BLaER1 treated with 17β-estradiol and CSF1 and Interleukin-3, amounts not matched to agents 10 nM and 100 nM (cell line): ENCODE results near the gene UQCRC1.
A peak's percentile ranks its signal among the peaks of the same experiment; 100 is the strongest.

Experiments
- H3K27ac ChIP-seq, 11 experiments: shearing (Covaris generic); formaldehyde crosslinking; 2 replicates each; pipeline ENCODE4 v1.8.1; 2022
- H3K27me3 ChIP-seq, 11 experiments: shearing (Covaris generic); formaldehyde crosslinking; 2 replicates each; pipeline ENCODE4 v1.8.1; 2022
- H3K36me3 ChIP-seq, 11 experiments: shearing (Covaris generic); formaldehyde crosslinking; 2 replicates each; pipeline ENCODE4 v1.8.1; 2022
- H3K4me1 ChIP-seq, 10 experiments: shearing (Covaris generic); formaldehyde crosslinking; 2 replicates each; pipeline ENCODE4 v1.8.1; 2022
- H3K4me2 ChIP-seq, 11 experiments: shearing (Covaris generic); formaldehyde crosslinking; 2 replicates each; pipeline ENCODE4 v1.8.1; 2022
- H3K4me3 ChIP-seq, 10 experiments: shearing (Covaris generic); formaldehyde crosslinking; 2 replicates each; pipeline ENCODE4 v1.8.1; 2022
- H3K9ac ChIP-seq, 11 experiments: shearing (Covaris generic); formaldehyde crosslinking; 2 replicates each; pipeline ENCODE4 v1.8.1; 2022
- H3K9me3 ChIP-seq, 11 experiments: shearing (Covaris generic); formaldehyde crosslinking; replicated peaks in 1 of 11; 2 replicates each; pipeline ENCODE4 v1.8.1; 2022
- H4K20me1 ChIP-seq, 11 experiments: shearing (Covaris generic); formaldehyde crosslinking; 2 replicates each; pipeline ENCODE4 v1.8.1; 2022
- Cebpa-rat ChIP-seq, 11 experiments: shearing (Covaris generic); IDR thresholded peaks; 2 replicates each; pipeline ENCODE4 v1.8.1; 2022

UQCRC1 gene

DNA sequence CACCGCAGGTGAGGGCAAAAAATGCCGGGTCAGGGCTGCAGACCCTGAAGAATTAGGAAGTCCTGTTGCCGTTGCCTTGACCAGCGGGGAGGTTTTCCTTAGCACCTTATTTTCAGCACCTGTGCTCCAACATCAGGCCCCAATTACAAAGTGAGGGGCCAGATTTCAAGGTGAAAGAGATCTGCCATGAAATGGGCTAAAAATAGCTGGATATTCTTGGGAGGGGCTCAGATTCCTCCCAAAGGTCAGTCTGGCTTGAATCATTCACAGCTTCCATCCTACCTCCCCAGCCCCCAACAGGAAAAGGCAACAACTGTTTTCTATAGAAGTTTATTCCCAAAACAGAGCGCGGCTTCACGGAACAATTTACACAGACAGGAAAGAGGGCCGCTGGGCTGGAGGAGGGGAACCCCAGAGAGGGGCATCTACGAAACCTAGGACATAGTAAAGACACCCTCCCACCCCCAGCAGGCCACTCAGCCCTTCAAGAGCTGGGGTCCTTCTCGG, 26.8 kb upstream of the UQCRC1 start:
- no peak for TF ChIP-seq Cebpa-rat (IDR thresholded peaks at IDR 0.05)
- peaks cover 14 to 29% (median 23%) of the 10 kb centered on the region in 11 experiments; a peak in 20 of 22 replicates for H3K36me3 ChIP-seq
- H3K27ac ChIP-seq: peak overlapping the region; percentile 27 to 81 (median 59); a peak in 17 of 22 replicates
- H3K9ac ChIP-seq: peak overlapping the region; percentile 73 to 87 (median 81)
- peak overlapping the region; percentile 87 to 99 (median 94) for H3K4me2 ChIP-seq
- H3K9me3 ChIP-seq: no peaks in the 10 kb centered on the region
- H3K4me1 ChIP-seq: peaks cover 23 to 47% (median 32%) of the 10 kb centered on the region in 10 experiments
- H3K4me3 ChIP-seq: peak overlapping the region; percentile 76 to 90 (median 84)
- peaks cover 0 to 35% (median 15%) of the 10 kb centered on the region in 11 experiments; a peak in 15 of 22 replicates for H4K20me1 ChIP-seq
- no peaks in the 10 kb centered on the region for H3K27me3 ChIP-seq

DNA sequence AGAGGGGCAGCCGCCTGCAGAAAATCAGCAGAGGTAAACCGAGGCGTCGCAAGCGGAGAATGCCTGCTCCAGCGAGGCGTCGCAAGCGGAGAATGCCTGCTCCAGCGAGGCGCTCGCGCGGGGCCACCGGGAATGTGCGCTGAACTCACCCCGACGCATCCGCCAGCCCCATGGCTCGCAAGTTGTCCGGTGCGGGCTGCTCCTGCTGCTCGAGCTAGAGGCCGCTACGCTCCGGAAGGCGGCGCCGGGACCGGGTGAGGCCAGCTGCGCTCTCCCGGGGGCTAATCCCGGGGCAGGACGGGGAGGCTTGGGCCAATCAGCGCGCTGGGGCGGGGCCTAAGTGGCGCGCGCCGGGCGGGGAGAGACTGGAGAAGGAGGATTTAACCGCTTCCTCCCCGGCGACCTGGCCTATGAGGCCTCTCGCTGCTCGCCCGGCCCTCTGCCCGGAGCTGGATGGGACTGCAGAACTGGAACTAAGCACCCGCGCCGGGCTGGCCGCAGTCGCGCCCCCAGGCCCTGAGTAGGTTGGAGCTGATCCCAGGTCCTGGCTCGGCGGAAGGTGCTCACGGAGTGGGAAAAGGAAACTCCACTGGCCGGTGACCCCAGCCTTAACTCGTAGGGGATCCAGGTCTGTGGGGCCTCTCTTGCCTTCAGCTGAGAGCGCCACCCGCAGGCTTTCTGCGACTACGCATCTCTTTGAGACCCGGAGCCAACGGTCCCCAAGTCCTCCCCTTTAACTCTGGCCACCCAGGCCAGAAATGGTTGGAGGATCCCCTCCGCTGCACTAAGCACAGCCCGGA, 26.0 kb upstream of the UQCRC1 start, which contains the start of gene SLC26A6:
SLC26A6 (minus strand) TSS at position 240 of the 800 bp plus-strand sequence; CDS start at position 172, 68 bp downstream.
- Histone ChIP-seq H3K9me3 (no peaks in the 10 kb centered on the region), H3K4me1 (peaks cover 23 to 47% (median 32%) of the 10 kb centered on the region in 10 experiments), H3K27me3 (no peaks in the 10 kb centered on the region), H3K27ac (peak within 1 kb of the TSS; percentile 27 to 81 (median 71); a peak in 21 of 22 replicates), H3K4me3 (peak within 1 kb of the TSS; percentile 76 to 90 (median 84)), H4K20me1 (peaks cover 0 to 41% (median 15%) of the 10 kb centered on the region in 11 experiments; a peak in 15 of 22 replicates), H3K4me2 (peak within 1 kb of the TSS; percentile 87 to 99 (median 94)), H3K36me3 (peaks cover 14 to 37% (median 30%) of the 10 kb centered on the region in 11 experiments; a peak in 21 of 22 replicates), H3K9ac (peak within 1 kb of the TSS; percentile 73 to 87 (median 81))
- TF ChIP-seq Cebpa-rat (IDR thresholded peaks at IDR 0.05): no peak

DNA sequence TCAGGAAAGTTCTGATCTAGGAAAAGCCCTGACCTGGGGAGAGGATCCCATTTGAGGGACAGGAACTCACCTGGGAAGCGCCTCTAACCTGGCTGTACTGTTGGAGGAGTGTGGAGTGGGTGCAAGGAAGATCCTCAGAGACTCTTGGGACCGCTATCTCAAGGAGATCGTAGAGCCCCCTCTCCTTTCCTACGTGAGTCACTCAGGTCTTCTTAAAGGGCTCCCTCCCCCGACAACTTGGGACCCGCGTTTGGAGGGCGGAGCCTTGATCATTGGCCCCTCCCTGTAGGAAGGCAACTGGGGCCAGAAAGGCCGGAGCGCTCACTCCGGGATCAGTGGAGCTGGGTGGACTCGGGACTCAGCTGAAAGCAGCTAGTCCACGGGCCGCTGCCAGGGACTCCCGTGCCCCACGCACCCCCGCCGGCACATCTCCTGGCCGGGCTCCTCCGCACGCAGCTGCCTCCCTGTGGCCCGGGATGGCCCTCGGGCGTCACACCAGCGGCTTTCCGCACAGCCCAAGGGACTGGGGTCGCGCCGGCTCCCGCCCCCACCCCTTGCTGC, 25.3 kb upstream of the UQCRC1 start:
- Histone ChIP-seq H3K9ac (peak overlapping the region; percentile 73 to 87 (median 81)), H3K4me3 (peak overlapping the region; percentile 76 to 90 (median 84)), H4K20me1 (peaks cover 0 to 42% (median 15%) of the 10 kb centered on the region in 11 experiments; a peak in 15 of 22 replicates), H3K27ac (peak overlapping the region in 10 of 11 experiments; percentile 48 to 81 (median 72); a peak in 20 of 22 replicates), H3K4me1 (peaks cover 23 to 47% (median 32%) of the 10 kb centered on the region in 10 experiments), H3K36me3 (peaks cover 17 to 44% (median 37%) of the 10 kb centered on the region in 11 experiments; a peak in 21 of 22 replicates), H3K9me3 (no peaks in the 10 kb centered on the region), H3K4me2 (peak overlapping the region; percentile 87 to 99 (median 94)), H3K27me3 (no peaks in the 10 kb centered on the region)
- no peak for TF ChIP-seq Cebpa-rat (IDR thresholded peaks at IDR 0.05)

DNA sequence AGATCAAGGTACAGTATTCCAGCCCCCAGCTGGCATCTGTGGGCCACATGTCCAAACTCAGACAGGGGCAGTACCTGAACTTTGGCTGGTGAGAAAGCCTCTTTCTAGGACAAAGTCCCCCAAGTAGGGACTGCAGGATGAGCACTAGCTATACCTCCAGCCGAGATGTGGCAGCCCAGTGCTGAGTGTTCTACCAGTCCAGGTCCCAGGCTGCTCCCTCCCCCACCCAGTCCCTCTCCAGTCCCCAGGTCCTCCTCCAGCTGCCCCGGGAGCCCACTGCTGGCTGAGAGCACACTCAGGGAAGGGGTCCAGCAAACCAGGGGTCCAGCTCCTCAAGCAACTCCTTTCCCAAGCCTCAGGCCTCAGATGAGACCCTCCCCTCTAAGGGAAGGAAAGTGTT, 24.3 kb upstream of the UQCRC1 start:
- Histone ChIP-seq H3K4me3 (peak overlapping the region in 4 of 10 experiments; percentile 80 to 90 (median 86); a peak in 6 of 20 replicates), H4K20me1 (peaks cover 0 to 42% (median 15%) of the 10 kb centered on the region in 11 experiments; a peak in 15 of 22 replicates), H3K4me2 (peak overlapping the region; percentile 87 to 99 (median 94); a peak in 21 of 22 replicates), H3K4me1 (peaks cover 23 to 43% (median 32%) of the 10 kb centered on the region in 10 experiments), H3K9me3 (no peaks in the 10 kb centered on the region), H3K9ac (peak overlapping the region in 7 of 11 experiments; percentile 79 to 87 (median 83); a peak in 9 of 22 replicates), H3K27me3 (no peaks in the 10 kb centered on the region), H3K27ac (no peak overlapping the region), H3K36me3 (peaks cover 17 to 54% (median 47%) of the 10 kb centered on the region in 11 experiments)
- TF ChIP-seq Cebpa-rat (IDR thresholded peaks at IDR 0.05): no peak

DNA sequence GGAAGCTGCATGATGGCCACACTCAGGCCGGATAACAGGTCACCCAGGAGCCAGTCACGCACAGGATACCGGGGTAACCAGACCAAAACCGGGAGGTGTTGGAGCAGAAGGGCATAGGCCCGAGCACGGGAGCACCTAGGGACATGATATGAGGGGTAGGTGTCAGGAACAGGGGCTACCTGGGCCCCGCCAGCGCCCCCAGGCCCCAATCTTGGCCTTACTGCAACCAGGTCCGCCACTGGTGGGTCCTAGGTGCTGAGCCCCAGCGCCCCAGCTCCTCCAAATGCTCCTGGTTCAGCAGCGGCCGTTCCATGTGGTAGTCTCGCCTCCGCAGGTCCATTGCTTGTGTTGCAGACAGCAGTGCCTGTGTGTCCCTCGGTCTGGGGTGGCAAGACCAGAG, 23.8 kb upstream of the UQCRC1 start:
- H3K36me3 ChIP-seq: peaks cover 17 to 59% (median 50%) of the 10 kb centered on the region in 11 experiments

DNA sequence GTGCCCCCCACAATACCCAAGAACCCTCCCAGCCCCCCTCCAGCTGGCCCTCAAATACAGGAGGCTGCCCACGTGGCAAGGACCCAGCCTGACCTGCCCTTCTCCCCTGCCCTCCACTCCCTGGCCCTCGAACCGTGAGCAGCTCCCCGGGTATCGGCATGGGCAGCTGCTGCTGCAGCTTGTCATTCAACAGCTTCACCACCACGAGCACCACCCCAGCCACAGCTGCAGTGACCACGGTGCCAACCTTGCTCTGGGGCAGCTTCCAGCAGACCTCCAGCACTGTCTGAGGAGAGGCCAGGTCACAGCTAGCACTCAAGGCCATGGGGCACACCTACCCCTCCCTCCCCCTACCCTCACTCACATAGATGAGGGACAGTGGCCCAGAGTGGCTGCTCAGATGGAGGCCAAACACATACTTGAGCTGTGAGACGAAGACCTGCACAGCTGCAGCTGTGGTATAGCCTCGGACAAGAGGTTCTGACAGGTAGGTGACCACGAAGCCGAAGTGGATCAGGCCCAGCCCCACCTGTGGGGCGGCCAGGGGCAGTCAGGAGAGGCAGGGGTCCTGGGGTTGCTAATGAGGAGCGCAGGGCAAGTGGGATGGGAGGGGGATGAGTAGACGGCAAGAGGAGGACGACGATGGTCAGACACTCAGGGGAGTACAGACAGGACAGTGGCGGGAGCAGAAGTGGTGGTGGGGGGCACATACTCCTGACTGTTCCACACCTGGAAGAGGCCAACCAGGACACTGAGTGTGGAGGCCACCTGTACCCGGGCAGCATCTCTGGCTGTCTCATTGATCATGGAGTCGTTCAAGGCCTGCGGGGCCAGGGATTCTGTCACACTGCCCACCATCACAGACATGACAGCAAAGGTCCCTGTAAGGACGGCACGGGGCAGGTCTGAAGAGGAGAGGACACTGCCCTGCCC, 22.3 kb upstream of the UQCRC1 start:
- Histone ChIP-seq H3K4me2 (no peak overlapping the region), H3K4me1 (peaks cover 21 to 35% (median 25%) of the 10 kb centered on the region in 10 experiments), H4K20me1 (peaks cover 0 to 58% (median 15%) of the 10 kb centered on the region in 11 experiments; a peak in 15 of 22 replicates), H3K36me3 (peaks cover 25 to 73% (median 65%) of the 10 kb centered on the region in 11 experiments), H3K4me3 (no peak overlapping the region), H3K9ac (peak overlapping the region in 1 of 11 experiments; percentile 11; a peak in 1 of 22 replicates), H3K9me3 (no peaks in the 10 kb centered on the region), H3K27ac (no peak overlapping the region), H3K27me3 (no peaks in the 10 kb centered on the region)
- no peak for TF ChIP-seq Cebpa-rat (IDR thresholded peaks at IDR 0.05)

More for the DNA sequence above, 23.8 kb upstream of the UQCRC1 start:
- Histone ChIP-seq H3K9ac (0 out of 22 replicates have a peak overlapping the region, but pooled peaks of 1 of the 11 experiments have one; percentile 87), H3K9me3 (no peaks in the 10 kb centered on the region), H4K20me1 (peaks cover 0 to 46% (median 15%) of the 10 kb centered on the region in 11 experiments; a peak in 15 of 22 replicates), H3K4me1 (peaks cover 23 to 40% (median 32%) of the 10 kb centered on the region in 10 experiments), H3K4me3 (no peak overlapping the region), H3K27ac (no peak overlapping the region), H3K27me3 (no peaks in the 10 kb centered on the region), H3K4me2 (peak overlapping the region in 4 of 11 experiments; percentile 87 to 94 (median 92); a peak in 3 of 22 replicates)
- no peak for TF ChIP-seq Cebpa-rat (IDR thresholded peaks at IDR 0.05)

DNA sequence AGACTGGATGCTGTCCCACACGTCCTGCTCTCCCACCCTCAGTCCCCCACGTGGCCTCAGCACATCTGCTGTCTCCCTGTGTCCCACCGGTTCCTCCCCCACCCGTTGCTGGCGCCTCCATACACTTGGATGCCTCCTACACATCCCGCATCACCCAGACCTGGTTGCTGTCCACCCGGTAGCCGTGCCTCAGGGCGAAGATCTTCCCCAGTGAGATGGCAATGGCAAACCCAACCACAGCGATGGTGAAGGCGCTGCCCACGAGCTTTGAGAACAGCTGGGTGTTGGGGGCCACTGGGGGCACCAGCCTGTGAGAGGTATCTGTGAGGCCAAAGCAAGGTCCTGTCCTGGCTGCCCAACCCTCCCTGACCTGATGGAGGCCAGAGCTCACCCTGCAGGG, 21.4 kb upstream of the UQCRC1 start:
- no peak overlapping the region for H3K4me2 ChIP-seq
- peaks cover 0 to 58% (median 15%) of the 10 kb centered on the region in 11 experiments; a peak in 15 of 22 replicates for H4K20me1 ChIP-seq
- no peak overlapping the region for H3K9ac ChIP-seq
- H3K36me3 ChIP-seq: peaks cover 33 to 83% (median 75%) of the 10 kb centered on the region in 11 experiments
- H3K4me1 ChIP-seq: peaks cover 12 to 25% (median 15%) of the 10 kb centered on the region in 10 experiments
- H3K27ac ChIP-seq: no peak overlapping the region
- no peak overlapping the region for H3K4me3 ChIP-seq
- no peaks in the 10 kb centered on the region for H3K27me3 ChIP-seq
- no peak for TF ChIP-seq Cebpa-rat (IDR thresholded peaks at IDR 0.05)
- H3K9me3 ChIP-seq: no peaks in the 10 kb centered on the region
